ENCODE measurements around the gene HCN3. TPM values are rescaled to one million over a fixed set of nuclear protein-coding genes. Genes with fewer than 3 reads are reported as not detected.

The HCN3 gene
- total and polyA plus RNA-seq, 2 of the 13 experiments (the other 11 are each of a cell fraction or from before 2014, with no cell fraction given) = 2.4 to 10.2 TPM

DNA sequence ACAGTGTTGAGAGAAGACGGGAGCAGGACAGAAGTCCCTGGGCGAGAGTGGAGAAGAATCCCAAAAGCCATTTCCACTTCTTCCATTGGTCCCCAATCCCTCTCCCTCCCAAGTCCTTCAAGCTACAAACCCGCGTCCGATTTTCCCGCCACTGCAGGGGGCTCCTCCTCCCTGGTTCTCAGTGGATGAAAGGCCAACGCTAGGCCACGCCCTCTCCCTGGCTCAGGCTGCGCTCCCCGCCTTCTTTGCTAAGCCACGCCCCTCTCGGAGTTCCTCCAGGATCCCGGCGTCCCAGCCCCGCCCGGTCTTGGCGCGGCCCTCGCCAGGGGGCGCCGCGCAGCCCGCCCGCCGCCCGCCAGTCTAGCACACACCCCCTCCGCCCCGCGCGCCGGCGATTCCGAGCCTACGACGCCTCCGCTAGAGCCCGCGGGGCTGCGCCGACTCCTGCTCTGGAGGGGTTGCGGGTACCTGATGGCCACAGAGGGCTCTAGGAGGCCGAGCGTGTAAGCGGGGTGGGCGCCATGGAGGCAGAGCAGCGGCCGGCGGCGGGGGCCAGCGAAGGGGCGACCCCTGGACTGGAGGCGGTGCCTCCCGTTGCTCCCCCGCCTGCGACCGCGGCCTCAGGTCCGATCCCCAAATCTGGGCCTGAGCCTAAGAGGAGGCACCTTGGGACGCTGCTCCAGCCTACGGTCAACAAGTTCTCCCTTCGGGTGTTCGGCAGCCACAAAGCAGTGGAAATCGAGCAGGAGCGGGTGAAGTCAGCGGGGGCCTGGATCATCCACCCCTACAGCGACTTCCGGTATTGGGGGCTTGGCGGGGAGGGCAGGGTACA lies at the start of gene HCN3 (continued):
- TF ChIP-seq, protein P1, sequence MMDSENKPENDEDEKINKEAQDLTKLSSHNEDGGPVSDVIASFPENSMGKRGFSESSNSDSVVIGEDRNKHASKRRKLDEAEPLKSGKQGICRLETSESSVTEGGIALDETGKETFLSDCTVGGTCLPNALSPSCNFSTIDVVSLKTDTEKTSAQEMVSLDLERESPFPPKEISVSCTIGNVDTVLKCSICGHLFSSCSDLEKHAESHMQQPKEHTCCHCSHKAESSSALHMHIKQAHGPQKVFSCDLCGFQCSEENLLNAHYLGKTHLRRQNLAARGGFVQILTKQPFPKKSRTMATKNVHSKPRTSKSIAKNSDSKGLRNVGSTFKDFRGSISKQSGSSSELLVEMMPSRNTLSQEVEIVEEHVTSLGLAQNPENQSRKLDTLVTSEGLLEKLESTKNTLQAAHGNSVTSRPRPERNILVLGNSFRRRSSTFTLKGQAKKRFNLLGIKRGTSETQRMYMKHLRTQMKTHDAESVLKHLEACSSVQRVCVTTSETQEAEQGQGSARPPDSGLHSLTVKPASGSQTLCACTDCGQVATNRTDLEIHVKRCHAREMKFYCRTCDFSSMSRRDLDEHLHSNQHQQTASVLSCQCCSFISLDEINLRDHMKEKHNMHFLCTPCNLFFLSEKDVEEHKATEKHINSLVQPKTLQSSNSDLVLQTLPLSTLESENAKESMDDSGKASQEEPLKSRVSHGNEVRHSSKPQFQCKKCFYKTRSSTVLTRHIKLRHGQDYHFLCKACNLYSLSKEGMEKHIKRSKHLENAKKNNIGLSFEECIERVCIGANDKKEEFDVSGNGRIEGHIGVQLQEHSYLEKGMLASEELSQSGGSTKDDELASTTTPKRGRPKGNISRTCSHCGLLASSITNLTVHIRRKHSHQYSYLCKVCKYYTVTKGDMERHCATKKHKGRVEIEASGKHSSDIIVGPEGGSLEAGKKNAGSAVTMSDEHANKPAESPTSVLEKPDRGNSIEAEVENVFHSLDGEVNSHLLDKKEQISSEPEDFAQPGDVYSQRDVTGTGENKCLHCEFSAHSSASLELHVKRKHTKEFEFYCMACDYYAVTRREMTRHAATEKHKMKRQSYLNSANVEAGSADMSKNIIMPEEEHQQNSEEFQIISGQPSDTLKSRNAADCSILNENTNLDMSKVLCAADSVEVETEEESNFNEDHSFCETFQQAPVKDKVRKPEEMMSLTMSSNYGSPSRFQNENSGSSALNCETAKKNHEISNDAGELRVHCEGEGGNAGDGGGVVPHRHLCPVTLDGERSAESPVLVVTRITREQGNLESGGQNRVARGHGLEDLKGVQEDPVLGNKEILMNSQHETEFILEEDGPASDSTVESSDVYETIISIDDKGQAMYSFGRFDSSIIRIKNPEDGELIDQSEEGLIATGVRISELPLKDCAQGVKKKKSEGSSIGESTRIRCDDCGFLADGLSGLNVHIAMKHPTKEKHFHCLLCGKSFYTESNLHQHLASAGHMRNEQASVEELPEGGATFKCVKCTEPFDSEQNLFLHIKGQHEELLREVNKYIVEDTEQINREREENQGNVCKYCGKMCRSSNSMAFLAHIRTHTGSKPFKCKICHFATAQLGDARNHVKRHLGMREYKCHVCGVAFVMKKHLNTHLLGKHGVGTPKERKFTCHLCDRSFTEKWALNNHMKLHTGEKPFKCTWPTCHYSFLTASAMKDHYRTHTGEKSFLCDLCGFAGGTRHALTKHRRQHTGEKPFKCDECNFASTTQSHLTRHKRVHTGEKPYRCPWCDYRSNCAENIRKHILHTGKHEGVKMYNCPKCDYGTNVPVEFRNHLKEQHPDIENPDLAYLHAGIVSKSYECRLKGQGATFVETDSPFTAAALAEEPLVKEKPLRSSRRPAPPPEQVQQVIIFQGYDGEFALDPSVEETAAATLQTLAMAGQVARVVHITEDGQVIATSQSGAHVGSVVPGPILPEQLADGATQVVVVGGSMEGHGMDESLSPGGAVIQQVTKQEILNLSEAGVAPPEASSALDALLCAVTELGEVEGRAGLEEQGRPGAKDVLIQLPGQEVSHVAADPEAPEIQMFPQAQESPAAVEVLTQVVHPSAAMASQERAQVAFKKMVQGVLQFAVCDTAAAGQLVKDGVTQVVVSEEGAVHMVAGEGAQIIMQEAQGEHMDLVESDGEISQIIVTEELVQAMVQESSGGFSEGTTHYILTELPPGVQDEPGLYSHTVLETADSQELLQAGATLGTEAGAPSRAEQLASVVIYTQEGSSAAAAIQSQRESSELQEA (CRISPR knock-in tag; IDR thresholded peaks at IDR 0.05; ENCODE audit: not compliant biosample characterization) = no peak
- TF ChIP-seq SMYD3 (CRISPR knock-in tag; IDR thresholded peaks at IDR 0.05) (no peak), HDAC1 (CRISPR knock-in tag; IDR thresholded peaks at IDR 0.05) (peak; percentile 22; the same call in 1 of the 2 replicates), GPN1 (CRISPR knock-in tag; IDR thresholded peaks at IDR 0.05; ENCODE audit: borderline replicate concordance) (no peak), REPIN1 (CRISPR knock-in tag; IDR thresholded peaks at IDR 0.05; ENCODE audit: borderline replicate concordance, low read depth) (peak; percentile 61), PHF21A (CRISPR knock-in tag; IDR thresholded peaks at IDR 0.05) (peak; percentile 76), ZBTB7B (CRISPR knock-in tag; IDR thresholded peaks at IDR 0.05) (no peak; the same call in 1 of the 2 replicates), SIN3B (IDR thresholded peaks at IDR 0.05; ENCODE audit: low read length) (peak; percentile 78; the same call in 1 of the 2 replicates), ZFP36L1 (CRISPR knock-in tag; IDR thresholded peaks at IDR 0.05) (no peak), ZNF343 (CRISPR knock-in tag; IDR thresholded peaks at IDR 0.05) (no peak), AHR (CRISPR knock-in tag; IDR thresholded peaks at IDR 0.05) (0 out of 2 replicates have a peak, but pooled peaks have one; percentile 41)
- TF ChIP-seq, protein P2, sequence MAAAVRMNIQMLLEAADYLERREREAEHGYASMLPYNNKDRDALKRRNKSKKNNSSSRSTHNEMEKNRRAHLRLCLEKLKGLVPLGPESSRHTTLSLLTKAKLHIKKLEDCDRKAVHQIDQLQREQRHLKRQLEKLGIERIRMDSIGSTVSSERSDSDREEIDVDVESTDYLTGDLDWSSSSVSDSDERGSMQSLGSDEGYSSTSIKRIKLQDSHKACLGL (CRISPR knock-in tag; IDR thresholded peaks at IDR 0.05) = peak; percentile 54; the same call in 1 of the 2 replicates
- TF ChIP-seq, protein P3, sequence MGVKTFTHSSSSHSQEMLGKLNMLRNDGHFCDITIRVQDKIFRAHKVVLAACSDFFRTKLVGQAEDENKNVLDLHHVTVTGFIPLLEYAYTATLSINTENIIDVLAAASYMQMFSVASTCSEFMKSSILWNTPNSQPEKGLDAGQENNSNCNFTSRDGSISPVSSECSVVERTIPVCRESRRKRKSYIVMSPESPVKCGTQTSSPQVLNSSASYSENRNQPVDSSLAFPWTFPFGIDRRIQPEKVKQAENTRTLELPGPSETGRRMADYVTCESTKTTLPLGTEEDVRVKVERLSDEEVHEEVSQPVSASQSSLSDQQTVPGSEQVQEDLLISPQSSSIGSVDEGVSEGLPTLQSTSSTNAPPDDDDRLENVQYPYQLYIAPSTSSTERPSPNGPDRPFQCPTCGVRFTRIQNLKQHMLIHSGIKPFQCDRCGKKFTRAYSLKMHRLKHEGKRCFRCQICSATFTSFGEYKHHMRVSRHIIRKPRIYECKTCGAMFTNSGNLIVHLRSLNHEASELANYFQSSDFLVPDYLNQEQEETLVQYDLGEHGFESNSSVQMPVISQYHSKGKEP (CRISPR knock-in tag; IDR thresholded peaks at IDR 0.05) = peak; percentile 27; the same call in 1 of the 2 replicates
- TF ChIP-seq, protein P4, sequence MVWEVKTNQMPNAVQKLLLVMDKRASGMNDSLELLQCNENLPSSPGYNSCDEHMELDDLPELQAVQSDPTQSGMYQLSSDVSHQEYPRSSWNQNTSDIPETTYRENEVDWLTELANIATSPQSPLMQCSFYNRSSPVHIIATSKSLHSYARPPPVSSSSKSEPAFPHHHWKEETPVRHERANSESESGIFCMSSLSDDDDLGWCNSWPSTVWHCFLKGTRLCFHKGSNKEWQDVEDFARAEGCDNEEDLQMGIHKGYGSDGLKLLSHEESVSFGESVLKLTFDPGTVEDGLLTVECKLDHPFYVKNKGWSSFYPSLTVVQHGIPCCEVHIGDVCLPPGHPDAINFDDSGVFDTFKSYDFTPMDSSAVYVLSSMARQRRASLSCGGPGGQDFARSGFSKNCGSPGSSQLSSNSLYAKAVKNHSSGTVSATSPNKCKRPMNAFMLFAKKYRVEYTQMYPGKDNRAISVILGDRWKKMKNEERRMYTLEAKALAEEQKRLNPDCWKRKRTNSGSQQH (CRISPR knock-in tag; IDR thresholded peaks at IDR 0.05; ENCODE audit: low read depth) = peak; percentile 70; the same call in 1 of the 2 replicates
- TF ChIP-seq, protein P5, sequence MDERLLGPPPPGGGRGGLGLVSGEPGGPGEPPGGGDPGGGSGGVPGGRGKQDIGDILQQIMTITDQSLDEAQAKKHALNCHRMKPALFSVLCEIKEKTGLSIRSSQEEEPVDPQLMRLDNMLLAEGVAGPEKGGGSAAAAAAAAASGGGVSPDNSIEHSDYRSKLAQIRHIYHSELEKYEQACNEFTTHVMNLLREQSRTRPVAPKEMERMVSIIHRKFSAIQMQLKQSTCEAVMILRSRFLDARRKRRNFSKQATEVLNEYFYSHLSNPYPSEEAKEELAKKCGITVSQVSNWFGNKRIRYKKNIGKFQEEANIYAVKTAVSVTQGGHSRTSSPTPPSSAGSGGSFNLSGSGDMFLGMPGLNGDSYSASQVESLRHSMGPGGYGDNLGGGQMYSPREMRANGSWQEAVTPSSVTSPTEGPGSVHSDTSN (CRISPR knock-in tag; IDR thresholded peaks at IDR 0.05) = no peak
